ENCODE results near the gene AUTS2.

AUTS2 gene

GRCh38 chr7:70793060-70793459, 1194.8 kb downstream of the AUTS2 start:
- DNase-seq (ENCODE audit: low read depth) = no peak
- H3K4me3 ChIP-seq (ENCODE audit: low read depth, low read length) = no peak overlapping the region
- TF ChIP-seq CTCF (IDR thresholded peaks at IDR 0.05; ENCODE audit: insufficient read depth, low read depth, low read length, missing control alignments) = no peak

GRCh38 chr7:70793821-70794220, 1195.5 kb downstream of the AUTS2 start:
- H3K4me3 ChIP-seq (ENCODE audit: low read depth, low read length) = no peak overlapping the region
- no peak for DNase-seq (ENCODE audit: low read depth)

GRCh38 chr7:70794962-70795361, 1196.7 kb downstream of the AUTS2 start:
- DNase-seq (ENCODE audit: low read depth) = no peak
- no peak overlapping the region for H3K4me3 ChIP-seq (ENCODE audit: low read depth, low read length)
- no peak for TF ChIP-seq CTCF (IDR thresholded peaks at IDR 0.05; ENCODE audit: insufficient read depth, low read depth, low read length, missing control alignments)

More at GRCh38 chr7:70793821-70794220, 1195.5 kb downstream of the AUTS2 start:
- no peak for TF ChIP-seq CTCF (IDR thresholded peaks at IDR 0.05; ENCODE audit: insufficient read depth, low read depth, low read length, missing control alignments)

GRCh38 chr7:70795948-70796347, 1197.7 kb downstream of the AUTS2 start:
- H3K4me3 ChIP-seq (ENCODE audit: low read depth, low read length) = no peak overlapping the region
- DNase-seq (ENCODE audit: low read depth) = no peak
- no peak for TF ChIP-seq CTCF (IDR thresholded peaks at IDR 0.05; ENCODE audit: insufficient read depth, low read depth, low read length, missing control alignments)

GRCh38 chr7:70797109-70797514, 1198.8 kb downstream of the AUTS2 start:
- DNase-seq (ENCODE audit: low read depth) = no peak
- no peak for TF ChIP-seq CTCF (IDR thresholded peaks at IDR 0.05; ENCODE audit: insufficient read depth, low read depth, low read length, missing control alignments)

GRCh38 chr7:70799841-70800405, 1201.6 kb downstream of the AUTS2 start:
- peak; percentile 71 for DNase-seq (ENCODE audit: low read depth)
- TF ChIP-seq CTCF (IDR thresholded peaks at IDR 0.05; ENCODE audit: insufficient read depth, low read depth, low read length, missing control alignments) = no peak
- no peak overlapping the region for H3K4me3 ChIP-seq (ENCODE audit: low read depth, low read length)

More at GRCh38 chr7:70797109-70797514, 1198.8 kb downstream of the AUTS2 start:
- H3K4me3 ChIP-seq (ENCODE audit: low read depth, low read length) = no peak overlapping the region

GRCh38 chr7:70805360-70805759, 1207.1 kb downstream of the AUTS2 start:
- H3K4me3 ChIP-seq (ENCODE audit: low read depth, low read length) = no peak overlapping the region
- peak; percentile 81 for DNase-seq (ENCODE audit: low read depth)
- TF ChIP-seq CTCF (IDR thresholded peaks at IDR 0.05; ENCODE audit: insufficient read depth, low read depth, low read length, missing control alignments) = no peak
